ENCODE data around the gene MKNK1. TPM values are rescaled to one million over a fixed set of nuclear protein-coding genes. Genes with fewer than 3 reads are reported as not detected.
A peak's percentile ranks its signal among the peaks of the same experiment; 100 is the strongest.

The MKNK1 gene
- total RNA-seq, 1 donor from 2014 or later: 16.8 TPM

- H3K27me3 ChIP-seq (ENCODE audit: control insufficient read depth, insufficient read depth, low read length): no peaks in the 10 kb centered on the region
- no peaks in the 10 kb centered on the region for H3K36me3 ChIP-seq (ENCODE audit: control insufficient read depth, insufficient read depth, low read length)
- FAIRE-seq: no peak
- DNase-seq (ENCODE audit: low read depth): no peak
- TF ChIP-seq CTCF (IDR thresholded peaks at IDR 0.05; ENCODE audit: insufficient read depth, low read length, severe bottlenecking): no peak
- no peak overlapping the region for H3K4me3 ChIP-seq (ENCODE audit: low read depth, low read length)
Observed at GRCh38 chr1:46510341-46510997, 93.6 kb downstream of the MKNK1 start.

GRCh38 chr1:46508757-46509156 is 95.3 kb downstream of the MKNK1 start:
- FAIRE-seq: no peak
- Histone ChIP-seq H3K4me3 (ENCODE audit: low read depth, low read length) (no peak overlapping the region), H3K36me3 (ENCODE audit: control insufficient read depth, insufficient read depth, low read length) (no peaks in the 10 kb centered on the region), H3K27me3 (ENCODE audit: control insufficient read depth, insufficient read depth, low read length) (no peaks in the 10 kb centered on the region)
- DNase-seq (ENCODE audit: low read depth): peak; percentile 58
- TF ChIP-seq CTCF (IDR thresholded peaks at IDR 0.05; ENCODE audit: insufficient read depth, low read length, severe bottlenecking): no peak

Other genes starting within 250 kb of the MKNK1 start
- gene FAAH, start 210.0 kb downstream of the MKNK1 start, total RNA-seq: 10.2 and 10.5 TPM in 2 replicates
- not detected in 2 replicates for gene DMBX1, start 114.4 kb downstream of the MKNK1 start, total RNA-seq
- not detected in 2 replicates for gene KNCN, start 52.6 kb downstream of the MKNK1 start, total RNA-seq
- gene MOB3C, start 12.5 kb upstream of the MKNK1 start, total RNA-seq: 7.8 and 8.4 TPM in 2 replicates
- gene ATPAF1, start 64.1 kb upstream of the MKNK1 start, total RNA-seq: 29.2 and 33.5 TPM in 2 replicates
- gene TEX38, start 67.6 kb upstream of the MKNK1 start, total RNA-seq: not detected in 2 replicates
- 32.4 and 38.3 TPM in 2 replicates for gene EFCAB14, start 114.8 kb upstream of the MKNK1 start, total RNA-seq
- gene CYP4B1, start 194.8 kb upstream of the MKNK1 start, total RNA-seq: 3.6 TPM in 1 of 2 replicates, not detected in the other